ENCODE results near the gene PITX3.

DNA sequence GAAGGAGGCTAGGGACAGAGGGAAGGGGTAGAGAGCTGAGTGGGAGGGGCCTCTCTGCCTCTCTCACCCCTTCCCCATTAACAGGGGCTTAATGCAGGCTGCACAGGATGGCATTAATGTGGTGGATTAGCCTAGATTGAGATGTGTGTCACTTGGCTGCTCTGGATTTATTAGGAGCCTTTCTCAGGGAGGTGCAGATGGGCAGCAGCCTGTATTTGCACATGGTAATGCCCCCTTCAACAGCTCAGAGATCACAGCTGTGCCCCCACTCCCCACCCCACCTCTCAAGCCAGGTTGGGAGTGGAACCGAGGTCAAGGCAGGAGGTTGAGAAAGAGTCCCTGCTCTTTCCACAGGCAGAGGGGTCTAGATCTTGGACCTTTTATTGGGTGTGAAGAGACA, 7.3 kb downstream of the PITX3 start:
- TF ChIP-seq, protein P1, sequence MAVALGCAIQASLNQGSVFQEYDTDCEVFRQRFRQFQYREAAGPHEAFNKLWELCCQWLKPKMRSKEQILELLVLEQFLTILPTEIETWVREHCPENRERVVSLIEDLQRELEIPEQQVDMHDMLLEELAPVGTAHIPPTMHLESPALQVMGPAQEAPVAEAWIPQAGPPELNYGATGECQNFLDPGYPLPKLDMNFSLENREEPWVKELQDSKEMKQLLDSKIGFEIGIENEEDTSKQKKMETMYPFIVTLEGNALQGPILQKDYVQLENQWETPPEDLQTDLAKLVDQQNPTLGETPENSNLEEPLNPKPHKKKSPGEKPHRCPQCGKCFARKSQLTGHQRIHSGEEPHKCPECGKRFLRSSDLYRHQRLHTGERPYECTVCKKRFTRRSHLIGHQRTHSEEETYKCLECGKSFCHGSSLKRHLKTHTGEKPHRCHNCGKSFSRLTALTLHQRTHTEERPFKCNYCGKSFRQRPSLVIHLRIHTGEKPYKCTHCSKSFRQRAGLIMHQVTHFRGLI (tag by site-specific recombination; IDR thresholded peaks at IDR 0.05), result no peak
- TF ChIP-seq ZNF660 (tag by site-specific recombination; IDR thresholded peaks at IDR 0.05), result no peak
- TF ChIP-seq ZNF239 (tag by site-specific recombination; IDR thresholded peaks at IDR 0.05), result no peak
- TF ChIP-seq ZNF211 (tag by site-specific recombination; IDR thresholded peaks at IDR 0.05; ENCODE audit: low read depth), result no peak
- no peak for TF ChIP-seq KLF7 (tag by site-specific recombination; IDR thresholded peaks at IDR 0.05; ENCODE audit: borderline replicate concordance)
- TF ChIP-seq, protein P2, sequence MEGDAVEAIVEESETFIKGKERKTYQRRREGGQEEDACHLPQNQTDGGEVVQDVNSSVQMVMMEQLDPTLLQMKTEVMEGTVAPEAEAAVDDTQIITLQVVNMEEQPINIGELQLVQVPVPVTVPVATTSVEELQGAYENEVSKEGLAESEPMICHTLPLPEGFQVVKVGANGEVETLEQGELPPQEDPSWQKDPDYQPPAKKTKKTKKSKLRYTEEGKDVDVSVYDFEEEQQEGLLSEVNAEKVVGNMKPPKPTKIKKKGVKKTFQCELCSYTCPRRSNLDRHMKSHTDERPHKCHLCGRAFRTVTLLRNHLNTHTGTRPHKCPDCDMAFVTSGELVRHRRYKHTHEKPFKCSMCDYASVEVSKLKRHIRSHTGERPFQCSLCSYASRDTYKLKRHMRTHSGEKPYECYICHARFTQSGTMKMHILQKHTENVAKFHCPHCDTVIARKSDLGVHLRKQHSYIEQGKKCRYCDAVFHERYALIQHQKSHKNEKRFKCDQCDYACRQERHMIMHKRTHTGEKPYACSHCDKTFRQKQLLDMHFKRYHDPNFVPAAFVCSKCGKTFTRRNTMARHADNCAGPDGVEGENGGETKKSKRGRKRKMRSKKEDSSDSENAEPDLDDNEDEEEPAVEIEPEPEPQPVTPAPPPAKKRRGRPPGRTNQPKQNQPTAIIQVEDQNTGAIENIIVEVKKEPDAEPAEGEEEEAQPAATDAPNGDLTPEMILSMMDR (tag by site-specific recombination; IDR thresholded peaks at IDR 0.05), result no peak
- TF ChIP-seq ZBTB11 (tag by site-specific recombination; conservative IDR thresholded peaks at IDR 0.05; ENCODE audit: low read depth), result no peak
- TF ChIP-seq ZNF792 (tag by site-specific recombination; IDR thresholded peaks at IDR 0.05), result no peak
- no peak for TF ChIP-seq ZNF274 (IDR thresholded peaks at IDR 0.05; ENCODE audit: low read length)
- TF ChIP-seq ZNF274 (tag by site-specific recombination; IDR thresholded peaks at IDR 0.05; ENCODE audit: borderline replicate concordance), result no peak
- no peak for TF ChIP-seq KLF16 (tag by site-specific recombination; IDR thresholded peaks at IDR 0.05)
- TF ChIP-seq ZNF433 (tag by site-specific recombination; IDR thresholded peaks at IDR 0.05; ENCODE audit: low read depth), result no peak
- TF ChIP-seq ZNF530 (tag by site-specific recombination; IDR thresholded peaks at IDR 0.05; ENCODE audit: low read depth), result no peak
- TF ChIP-seq YY1 (tag by site-specific recombination; IDR thresholded peaks at IDR 0.05), result no peak
- TF ChIP-seq ZBTB1 (tag by site-specific recombination; IDR thresholded peaks at IDR 0.05), result no peak

Data from HEK293 (cell line).